Endothelial cell of umbilical vein (primary cell): ENCODE results near the gene FCSK.

Source experiments
- CTCF ChIP-seq, 2 donors: IDR thresholded peaks; 1 replicate in 1 of 2; 2 replicates in 1 of 2; pipeline ENCODE4 v1.5.1; 2011; ENCODE audit warnings: low read length in 2 of 2, mild to moderate bottlenecking in 2 of 2, moderate library complexity in 2 of 2, control low read depth in 1 of 2, inconsistent platforms in 1 of 2, low read depth in 1 of 2; ENCODE audit not compliant: insufficient read depth in 1 of 2; ENCODE audit errors: extremely low read depth in 1 of 2
- EZH2 ChIP-seq: IDR thresholded peaks from 2 replicates; pipeline ENCODE4 v1.6.1; 2012; ENCODE audit warnings: borderline replicate concordance, low read depth, mild to moderate bottlenecking, moderate library complexity, low read length, inconsistent platforms; ENCODE audit not compliant: severe bottlenecking
- FOS ChIP-seq: IDR thresholded peaks from 2 replicates; pipeline ENCODE4 v1.6.1; 2011; ENCODE audit warnings: mild to moderate bottlenecking, low read length, moderate library complexity, borderline replicate concordance; ENCODE audit not compliant: insufficient read depth
- GATA2 ChIP-seq: IDR thresholded peaks from 2 replicates; pipeline ENCODE4 v1.7.0; 2011; ENCODE audit warnings: low read depth, mild to moderate bottlenecking, moderate library complexity, mixed read lengths, low read length; ENCODE audit not compliant: insufficient read length, insufficient read depth
- POLR2A ChIP-seq: IDR thresholded peaks from 2 replicates; pipeline ENCODE4 v1.6.1; 2012; ENCODE audit warnings: low read depth, mild to moderate bottlenecking, control low read depth, low read length

- no peak for TF ChIP-seq CTCF (IDR thresholded peaks at IDR 0.05; ENCODE audit: extremely low read depth in 1 of 2, insufficient read depth in 1 of 2, low read depth in 1 of 2, low read length in 2 of 2)
- TF ChIP-seq POLR2A = no peak
- TF ChIP-seq FOS = no peak
- no peak for TF ChIP-seq GATA2
- TF ChIP-seq EZH2 = no peak
Measured at GRCh38 chr16:70480127-70481105, 26.0 kb downstream of the FCSK start.
